Keratinocyte (primary cell): ENCODE data around the gene ALOX15. TPM values are rescaled to one million over a fixed set of nuclear protein-coding genes. Genes with fewer than 3 reads are reported as not detected.

ENCODE experiments used
- DNase-seq: peaks from one replicate; pipeline ENCODE4 v3.0.0-alpha.2; 2011; ENCODE audit warnings: low read depth, missing footprints, low spot score
- FAIRE-seq: peaks from 2 replicates; lab custom pipeline; 2011; peaks lifted over from hg19 to GRCh38; lab: Jason Lieb, UNC
- H2AFZ ChIP-seq: 2 replicates; pipeline ENCODE4 v1.6.0; 2012; ENCODE audit warnings: low read length, control low read depth, inconsistent platforms; ENCODE audit not compliant: control insufficient read depth
- H3K27ac ChIP-seq: 2 replicates; pipeline ENCODE4 v1.5.1; 2011; ENCODE audit warnings: low read length; ENCODE audit not compliant: control insufficient read depth, insufficient read depth
- H3K27me3 ChIP-seq: 3 replicates; pipeline ENCODE4 v1.6.0; 2011; ENCODE audit warnings: low read length; ENCODE audit not compliant: control insufficient read depth, insufficient read depth; ENCODE audit errors: extremely low read depth
- H3K36me3 ChIP-seq, 2 experiments: 2 replicates in 1 of 2; 3 replicates in 1 of 2; pipeline ENCODE4 v1.5.1; 2011; ENCODE audit warnings: low read length in 2 of 2, mild to moderate bottlenecking in 1 of 2; ENCODE audit not compliant: control insufficient read depth in 2 of 2, insufficient read depth in 2 of 2; ENCODE audit errors: extremely low read depth in 1 of 2
- H3K4me1 ChIP-seq: 3 replicates; pipeline ENCODE4 v1.5.1; 2011; ENCODE audit warnings: low read length; ENCODE audit not compliant: control insufficient read depth, insufficient read depth; ENCODE audit errors: extremely low read depth
- H3K4me2 ChIP-seq: 3 replicates; pipeline ENCODE4 v1.6.0; 2011; ENCODE audit warnings: low read depth, low read length; ENCODE audit not compliant: control insufficient read depth, insufficient read depth; ENCODE audit errors: extremely low read depth
- H3K4me3 ChIP-seq, 3 experiments: fragments of 200-600 bp in 1 of 3; sonication (generic) in 1 of 3; 2 replicates in 2 of 3; 3 replicates in 1 of 3; pipeline ENCODE4 v1.5.1; 2011 to 2016; ENCODE audit warnings: low read length in 3 of 3, mild to moderate bottlenecking in 3 of 3, control low read depth in 2 of 3, inconsistent platforms in 1 of 3, low read depth in 1 of 3, mixed read lengths in 1 of 3, mixed run types in 1 of 3, moderate library complexity in 1 of 3; ENCODE audit not compliant: control insufficient read depth in 2 of 3, insufficient read depth in 2 of 3; ENCODE audit errors: extremely low read depth in 1 of 3
- H3K79me2 ChIP-seq: 2 replicates; pipeline ENCODE4 v1.6.0; 2012; ENCODE audit warnings: low read length; ENCODE audit not compliant: control insufficient read depth, insufficient read depth
- H3K9ac ChIP-seq: 3 replicates; pipeline ENCODE4 v1.6.0; 2011; ENCODE audit warnings: low read length; ENCODE audit not compliant: control insufficient read depth, insufficient read depth; ENCODE audit errors: extremely low read depth
- H3K9me1 ChIP-seq: 3 replicates; pipeline ENCODE4 v1.6.0; 2011; ENCODE audit warnings: low read length; ENCODE audit not compliant: control insufficient read depth, insufficient read depth; ENCODE audit errors: extremely low read depth
- H3K9me3 ChIP-seq: 2 replicates; pipeline ENCODE4 v1.5.1; 2012; ENCODE audit warnings: low read depth, low read length; ENCODE audit not compliant: control insufficient read depth
- H4K20me1 ChIP-seq: 3 replicates; pipeline ENCODE4 v1.6.0; 2011; ENCODE audit warnings: low read length; ENCODE audit not compliant: control insufficient read depth, insufficient read depth; ENCODE audit errors: extremely low read depth
- EZH2 ChIP-seq: IDR thresholded peaks from one replicate; pipeline ENCODE4 v1.6.1; 2012; ENCODE audit warnings: inconsistent platforms, mild to moderate bottlenecking, low read length, moderate library complexity
- dilution Hi-C: fragments of 300-500 bp; cut with MboI; formaldehyde crosslinking; loops from one replicate; pipeline ENCODE4 v1.7.0; 2020; ENCODE audit warnings: low sequenced_read_pairs; ENCODE audit not compliant: extremely low pct_ligation_motif_present
- polyA plus RNA-seq, 5 experiments: library from polyadenylated mRNA; depleted of rRNA in 3 of 5; stranded (reverse) in 3 of 5; stranded (forward) in 1 of 5; unstranded in 1 of 5; fragments of >200 nt; gene quantifications; 1 replicate in 1 of 5; 2 replicates in 3 of 5; 3 replicates in 1 of 5; pipeline versions ENCODE4 v1.2.1 to v1.2.3, GENCODE V29; 2011 to 2012; ENCODE audit warnings: missing spikeins in 2 of 5, low read depth in 1 of 5, low replicate concordance in 1 of 5
- TF ChIP-seq, protein P1 (sequence below), 3 experiments: IDR thresholded peaks in 1 of 3; conservative IDR thresholded peaks in 1 of 3; optimal IDR thresholded peaks in 1 of 3; 2 replicates in 2 of 3; 3 replicates in 1 of 3; pipeline versions ENCODE3 to v1.5.1; 2011; ENCODE audit warnings: low read length in 3 of 3, mild to moderate bottlenecking in 3 of 3, moderate library complexity in 2 of 3, control low read depth in 1 of 3, inconsistent platforms in 1 of 3; ENCODE audit not compliant: insufficient read depth in 2 of 3; ENCODE audit errors: extremely low read depth in 1 of 3

The ALOX15 gene
- polyA plus RNA-seq, 1 donor (not counting 4 experiments of a cell fraction or from before 2014, with no cell fraction given), result 0.04 TPM

DNA sequence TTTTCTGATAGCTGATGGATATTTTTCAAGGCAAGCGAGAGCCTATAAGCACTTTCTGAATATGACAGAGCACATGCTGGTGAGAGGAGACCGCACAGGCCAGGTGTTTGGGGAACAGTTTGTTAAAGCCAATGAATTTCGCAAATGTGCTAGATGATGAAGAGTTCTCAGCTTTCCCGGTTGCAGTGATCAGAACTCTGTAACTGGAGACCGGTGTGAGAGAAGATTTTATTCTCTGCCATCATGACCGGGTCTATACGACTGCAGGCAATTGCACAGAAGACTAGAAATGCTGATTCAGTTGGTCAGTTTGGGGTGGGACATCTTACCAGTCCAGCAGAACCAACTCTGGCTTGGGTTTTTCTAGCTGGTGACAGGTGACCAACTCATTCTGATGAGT, 31.7 kb downstream of the ALOX15 start:
- no peak overlapping the region for H3K27ac ChIP-seq

DNA sequence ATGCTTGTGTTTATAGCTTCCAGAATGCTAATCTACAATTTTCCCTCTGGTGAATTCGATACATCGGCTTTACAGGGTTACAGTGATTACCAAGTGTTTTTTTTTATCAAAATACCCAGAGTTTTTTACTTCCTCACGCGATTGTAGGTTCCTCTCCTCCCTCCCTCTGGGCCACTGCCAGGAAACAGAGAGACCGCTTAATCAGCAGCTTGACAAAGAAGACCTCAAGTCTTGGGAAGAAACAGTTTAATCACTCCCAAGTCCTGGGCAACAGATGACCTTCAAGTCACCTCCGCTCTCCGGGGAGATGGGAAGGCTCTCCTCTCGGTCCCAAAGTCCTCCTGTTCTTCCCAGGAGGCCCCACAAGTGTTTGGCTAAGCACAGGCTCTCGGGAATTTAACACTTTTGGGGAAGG, 33.7 kb downstream of the ALOX15 start:
- no peak for FAIRE-seq
- Histone ChIP-seq H3K79me2 (no peaks in the 10 kb centered on the region), H3K27me3 (peaks cover 16% of the 10 kb centered on the region), H3K9ac (no peak overlapping the region), H3K36me3 (no peaks in the 10 kb centered on the region), H3K4me3 (no peak overlapping the region), H3K4me2 (no peak overlapping the region), H3K27ac (no peak overlapping the region), H3K9me1 (no peaks in the 10 kb centered on the region), H3K4me1 (no peaks in the 10 kb centered on the region), H4K20me1 (no peaks in the 10 kb centered on the region), H3K9me3 (no peaks in the 10 kb centered on the region), H2AFZ (no peak overlapping the region)
- TF ChIP-seq, protein P1, sequence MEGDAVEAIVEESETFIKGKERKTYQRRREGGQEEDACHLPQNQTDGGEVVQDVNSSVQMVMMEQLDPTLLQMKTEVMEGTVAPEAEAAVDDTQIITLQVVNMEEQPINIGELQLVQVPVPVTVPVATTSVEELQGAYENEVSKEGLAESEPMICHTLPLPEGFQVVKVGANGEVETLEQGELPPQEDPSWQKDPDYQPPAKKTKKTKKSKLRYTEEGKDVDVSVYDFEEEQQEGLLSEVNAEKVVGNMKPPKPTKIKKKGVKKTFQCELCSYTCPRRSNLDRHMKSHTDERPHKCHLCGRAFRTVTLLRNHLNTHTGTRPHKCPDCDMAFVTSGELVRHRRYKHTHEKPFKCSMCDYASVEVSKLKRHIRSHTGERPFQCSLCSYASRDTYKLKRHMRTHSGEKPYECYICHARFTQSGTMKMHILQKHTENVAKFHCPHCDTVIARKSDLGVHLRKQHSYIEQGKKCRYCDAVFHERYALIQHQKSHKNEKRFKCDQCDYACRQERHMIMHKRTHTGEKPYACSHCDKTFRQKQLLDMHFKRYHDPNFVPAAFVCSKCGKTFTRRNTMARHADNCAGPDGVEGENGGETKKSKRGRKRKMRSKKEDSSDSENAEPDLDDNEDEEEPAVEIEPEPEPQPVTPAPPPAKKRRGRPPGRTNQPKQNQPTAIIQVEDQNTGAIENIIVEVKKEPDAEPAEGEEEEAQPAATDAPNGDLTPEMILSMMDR (optimal IDR thresholded peaks at IDR 0.05 in 1 of 3, IDR thresholded peaks at IDR 0.05 in 1 of 3, conservative IDR thresholded peaks at IDR 0.05 in 1 of 3; ENCODE audit: extremely low read depth in 1 of 3, insufficient read depth in 2 of 3, low read length in 3 of 3), result no peak
- TF ChIP-seq EZH2, result no peak
- dilution Hi-C loops, result no loop called here
- DNase-seq, result no peak

More for the DNA sequence above, 31.7 kb downstream of the ALOX15 start:
- no peaks in the 10 kb centered on the region for H4K20me1 ChIP-seq
- peaks cover 13% of the 10 kb centered on the region for H3K27me3 ChIP-seq
- no peak overlapping the region for H2AFZ ChIP-seq
- no peaks in the 10 kb centered on the region for H3K9me1 ChIP-seq
- no peaks in the 10 kb centered on the region for H3K9me3 ChIP-seq
- H3K4me3 ChIP-seq, result no peak overlapping the region
- TF ChIP-seq EZH2, result no peak
- TF ChIP-seq, protein P1 (optimal IDR thresholded peaks at IDR 0.05 in 1 of 3, IDR thresholded peaks at IDR 0.05 in 1 of 3, conservative IDR thresholded peaks at IDR 0.05 in 1 of 3; ENCODE audit: extremely low read depth in 1 of 3, insufficient read depth in 2 of 3, low read length in 3 of 3), result no peak
- FAIRE-seq (no peak), DNase-seq (no peak)
- H3K79me2 ChIP-seq, result no peaks in the 10 kb centered on the region
- H3K9ac ChIP-seq, result no peak overlapping the region
- no peaks in the 10 kb centered on the region for H3K36me3 ChIP-seq
- dilution Hi-C loops, result no loop called here
- no peaks in the 10 kb centered on the region for H3K4me1 ChIP-seq
- H3K4me2 ChIP-seq, result no peak overlapping the region
